ENCODE measurements around the gene POLR3F. TPM values are rescaled to one million over a fixed set of nuclear protein-coding genes. Genes with fewer than 3 reads are reported as not detected.
A peak's percentile ranks its signal among the peaks of the same experiment; 100 is the strongest.

Gene POLR3F
- total and polyA plus RNA-seq, 2 donors, result 9.6 to 12.9 TPM

DNA sequence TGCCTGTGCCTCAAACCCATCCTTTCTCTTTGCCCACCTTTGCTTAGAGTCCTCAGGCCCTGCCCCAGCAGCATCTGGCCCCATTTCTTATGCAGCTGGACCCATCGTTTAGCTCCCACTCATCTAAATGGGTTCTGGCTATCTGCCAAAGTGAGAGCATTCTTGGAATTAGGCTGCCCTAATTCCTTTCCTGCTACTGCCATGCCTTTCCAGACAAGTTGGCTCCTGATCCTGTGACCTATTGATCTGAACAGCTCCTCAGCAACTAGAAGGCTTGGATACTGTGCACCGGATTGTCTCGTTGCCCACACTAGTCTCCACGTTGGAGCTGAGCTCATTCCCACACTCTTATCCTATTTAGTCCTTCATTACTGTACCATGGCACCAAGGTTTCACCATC, 23.3 kb upstream of the POLR3F start:
- Histone ChIP-seq H3K4me1 (ENCODE audit: control insufficient read depth in 2 of 2, insufficient read depth in 2 of 2, low read length in 2 of 2) (no peaks in the 10 kb centered on the region), H3K36me3 (ENCODE audit: control insufficient read depth in 2 of 2, insufficient read depth in 2 of 2, low read length in 1 of 2) (no peaks in the 10 kb centered on the region), H3K9me3 (ENCODE audit: control insufficient read depth in 2 of 2, insufficient read depth in 1 of 2, low read length in 1 of 2) (no peaks in the 10 kb centered on the region), H3K27me3 (ENCODE audit: control insufficient read depth in 2 of 2, insufficient read depth in 1 of 2, low read length in 1 of 2) (no peaks in the 10 kb centered on the region), H3K4me3 (ENCODE audit: low read length in 2 of 2) (no peak overlapping the region), H3K27ac (ENCODE audit: low read depth in 1 of 2, low read length in 1 of 2) (no peak overlapping the region)
- DNase-seq (ENCODE audit: low read depth in 6 of 9, low spot score in 9 of 9), result no peak
- WGBS, result 95% methylated on average over 4 of the region's 4 CpGs

DNA sequence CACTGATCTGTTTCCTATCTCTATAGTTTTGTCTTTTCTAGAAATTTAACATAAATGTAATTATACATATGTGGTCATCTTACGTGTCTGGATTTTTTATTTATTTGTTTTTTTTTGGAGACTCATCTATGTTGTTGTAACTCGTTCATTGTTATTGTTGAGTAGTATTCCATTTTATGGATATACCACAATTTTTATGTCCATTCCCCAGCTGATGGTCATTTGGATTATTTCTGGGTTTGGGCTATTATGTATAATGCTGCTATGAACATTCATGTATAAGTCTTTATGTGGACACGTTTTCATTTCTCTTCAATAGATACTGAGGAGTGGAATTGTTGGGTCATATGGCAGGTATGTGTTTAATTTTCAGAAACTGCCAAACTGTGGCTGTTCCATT, 10.6 kb upstream of the POLR3F start:
- 98% methylated on average over 3 of the region's 3 CpGs for WGBS
- H3K9me3 ChIP-seq (ENCODE audit: control insufficient read depth in 2 of 2, insufficient read depth in 1 of 2, low read length in 1 of 2), result no peaks in the 10 kb centered on the region
- DNase-seq (ENCODE audit: low read depth in 6 of 9, low spot score in 9 of 9), result no peak
- H3K36me3 ChIP-seq (ENCODE audit: control insufficient read depth in 2 of 2, insufficient read depth in 2 of 2, low read length in 1 of 2), result no peaks in the 10 kb centered on the region
- no peaks in the 10 kb centered on the region for H3K4me1 ChIP-seq (ENCODE audit: control insufficient read depth in 2 of 2, insufficient read depth in 2 of 2, low read length in 2 of 2)
- no peak overlapping the region for H3K27ac ChIP-seq (ENCODE audit: low read depth in 1 of 2, low read length in 1 of 2)
- H3K4me3 ChIP-seq (ENCODE audit: low read length in 2 of 2), result no peak overlapping the region
- H3K27me3 ChIP-seq (ENCODE audit: control insufficient read depth in 2 of 2, insufficient read depth in 1 of 2, low read length in 1 of 2), result no peaks in the 10 kb centered on the region

DNA sequence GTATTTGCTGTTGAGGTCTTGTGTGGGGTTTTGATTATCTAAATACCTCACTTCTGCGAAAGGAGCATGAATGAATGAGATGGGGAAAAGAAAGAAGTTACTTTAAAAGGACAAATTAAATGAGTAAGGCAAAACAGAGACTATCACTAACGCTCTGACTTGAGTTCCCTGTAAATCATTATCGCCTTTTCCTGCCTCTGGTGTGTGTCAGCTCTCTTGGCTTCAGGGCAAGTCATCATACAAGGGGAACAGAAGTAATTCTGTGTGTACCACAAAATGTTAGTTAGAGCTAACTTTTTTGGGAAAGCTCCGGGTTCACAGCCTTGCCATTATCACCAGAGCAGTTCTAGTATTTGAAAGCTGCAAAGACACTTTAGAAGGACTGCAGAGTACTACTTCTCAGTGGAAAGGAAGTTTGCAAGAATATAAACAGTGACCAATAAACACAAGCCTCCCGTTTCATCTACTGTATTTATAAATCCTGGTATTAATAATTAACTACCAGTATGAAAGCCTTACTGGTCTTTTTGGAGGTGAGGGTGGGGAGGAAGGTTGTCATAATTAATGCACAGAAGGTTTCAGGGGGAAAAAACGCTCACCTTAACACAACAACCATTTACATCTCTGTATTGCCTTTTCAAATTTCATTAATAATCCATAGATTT, 1.5 kb upstream of the POLR3F start:
- H3K27ac ChIP-seq (ENCODE audit: low read depth in 1 of 2, low read length in 1 of 2), result no peak overlapping the region
- no peak for DNase-seq (ENCODE audit: low read depth in 6 of 9, low spot score in 9 of 9)
- H3K27me3 ChIP-seq (ENCODE audit: control insufficient read depth in 2 of 2, insufficient read depth in 1 of 2, low read length in 1 of 2), result no peaks in the 10 kb centered on the region
- H3K36me3 ChIP-seq (ENCODE audit: control insufficient read depth in 2 of 2, insufficient read depth in 2 of 2, low read length in 1 of 2), result peaks cover 3% of the 10 kb centered on the region in 2 donors
- H3K9me3 ChIP-seq (ENCODE audit: control insufficient read depth in 2 of 2, insufficient read depth in 1 of 2, low read length in 1 of 2), result no peaks in the 10 kb centered on the region
- H3K4me1 ChIP-seq (ENCODE audit: control insufficient read depth in 2 of 2, insufficient read depth in 2 of 2, low read length in 2 of 2), result peaks cover 8 to 9% of the 10 kb centered on the region in 2 donors
- H3K4me3 ChIP-seq (ENCODE audit: low read length in 2 of 2), result no peak overlapping the region
- 80% methylated on average over 6 of the region's 6 CpGs for WGBS

DNA sequence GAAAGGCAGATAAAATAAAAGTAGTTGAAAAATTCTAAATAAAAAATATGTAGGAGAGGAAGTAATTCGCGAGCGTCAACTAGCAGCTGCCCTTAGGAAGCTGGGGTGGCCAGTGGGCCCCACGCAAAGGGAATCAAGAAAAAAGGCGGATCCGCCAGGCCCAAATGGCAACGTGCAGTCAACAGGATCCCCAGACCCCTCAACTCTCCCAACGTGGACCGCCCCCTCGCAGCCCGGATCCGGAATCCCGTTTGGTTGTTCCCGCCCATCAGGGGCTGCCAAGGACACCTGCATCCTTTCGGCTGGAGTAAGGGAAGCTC, 656 bp upstream of the POLR3F start:
- Histone ChIP-seq H3K27ac (ENCODE audit: low read depth in 1 of 2, low read length in 1 of 2) (no peak overlapping the region), H3K4me3 (ENCODE audit: low read length in 2 of 2) (peak overlapping the region; percentile 85 to 98), H3K9me3 (ENCODE audit: control insufficient read depth in 2 of 2, insufficient read depth in 1 of 2, low read length in 1 of 2) (no peaks in the 10 kb centered on the region), H3K27me3 (ENCODE audit: control insufficient read depth in 2 of 2, insufficient read depth in 1 of 2, low read length in 1 of 2) (no peaks in the 10 kb centered on the region), H3K36me3 (ENCODE audit: control insufficient read depth in 2 of 2, insufficient read depth in 2 of 2, low read length in 1 of 2) (peaks cover 3 to 11% of the 10 kb centered on the region in 2 donors), H3K4me1 (ENCODE audit: control insufficient read depth in 2 of 2, insufficient read depth in 2 of 2, low read length in 2 of 2) (peaks cover 8 to 9% of the 10 kb centered on the region in 2 donors)
- under 1% methylated on average over 15 of the region's 15 CpGs for WGBS
- DNase-seq (ENCODE audit: low read depth in 6 of 9, low spot score in 9 of 9), result peak in 1 of 9 donors; percentile 1

DNA sequence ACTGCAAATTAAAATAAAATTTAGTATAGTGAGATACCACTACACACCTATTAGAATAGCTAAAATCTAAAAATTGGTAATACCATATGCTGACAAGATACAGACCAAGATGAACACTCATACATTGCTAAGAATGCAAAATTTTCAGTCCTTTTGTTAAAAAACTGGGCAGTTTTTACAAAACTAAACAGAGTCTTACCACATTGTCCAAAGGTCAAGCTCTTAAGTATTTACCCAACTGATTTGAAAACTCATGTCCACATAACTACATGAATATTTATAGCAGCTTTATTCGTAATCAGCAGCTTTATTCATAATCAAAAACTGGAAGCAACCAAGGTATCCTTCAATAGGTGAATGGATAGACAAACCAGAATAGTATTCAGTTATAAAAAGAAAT, 10.0 kb downstream of the POLR3F start:
- H3K27me3 ChIP-seq (ENCODE audit: control insufficient read depth in 2 of 2, insufficient read depth in 1 of 2, low read length in 1 of 2), result no peaks in the 10 kb centered on the region
- peaks cover 15 to 34% of the 10 kb centered on the region in 2 donors for H3K36me3 ChIP-seq (ENCODE audit: control insufficient read depth in 2 of 2, insufficient read depth in 2 of 2, low read length in 1 of 2)
- H3K4me3 ChIP-seq (ENCODE audit: low read length in 2 of 2), result no peak overlapping the region
- 100% methylated on average over 1 of the region's 1 CpG for WGBS
- no peaks in the 10 kb centered on the region for H3K9me3 ChIP-seq (ENCODE audit: control insufficient read depth in 2 of 2, insufficient read depth in 1 of 2, low read length in 1 of 2)
- no peak overlapping the region for H3K27ac ChIP-seq (ENCODE audit: low read depth in 1 of 2, low read length in 1 of 2)
- no peaks in the 10 kb centered on the region for H3K4me1 ChIP-seq (ENCODE audit: control insufficient read depth in 2 of 2, insufficient read depth in 2 of 2, low read length in 2 of 2)
- no peak for DNase-seq (ENCODE audit: low read depth in 6 of 9, low spot score in 9 of 9)

DNA sequence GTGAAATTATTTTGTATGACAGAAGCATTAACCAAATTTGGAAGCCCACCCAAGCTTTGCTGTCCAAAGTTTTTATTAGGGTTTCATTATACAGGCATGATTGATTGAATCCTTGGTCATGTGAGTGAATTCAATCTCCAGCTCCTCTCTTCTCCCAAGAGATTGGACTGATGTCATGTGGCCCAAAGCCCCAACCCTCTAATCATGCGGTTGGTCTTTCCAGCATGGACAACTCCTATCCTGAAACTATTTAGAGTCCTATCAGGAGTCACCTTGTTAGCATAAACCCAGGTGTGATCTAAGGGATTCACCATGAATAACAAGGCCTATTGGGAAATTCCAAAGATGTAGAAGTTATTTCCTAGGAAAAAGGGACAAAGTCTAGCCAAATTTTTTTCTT, 10.6 kb downstream of the POLR3F start:
- Histone ChIP-seq H3K4me3 (ENCODE audit: low read length in 2 of 2) (no peak overlapping the region), H3K36me3 (ENCODE audit: control insufficient read depth in 2 of 2, insufficient read depth in 2 of 2, low read length in 1 of 2) (peaks cover 21 to 40% of the 10 kb centered on the region in 2 donors), H3K4me1 (ENCODE audit: control insufficient read depth in 2 of 2, insufficient read depth in 2 of 2, low read length in 2 of 2) (no peaks in the 10 kb centered on the region), H3K9me3 (ENCODE audit: control insufficient read depth in 2 of 2, insufficient read depth in 1 of 2, low read length in 1 of 2) (no peaks in the 10 kb centered on the region), H3K27ac (ENCODE audit: low read depth in 1 of 2, low read length in 1 of 2) (no peak overlapping the region), H3K27me3 (ENCODE audit: control insufficient read depth in 2 of 2, insufficient read depth in 1 of 2, low read length in 1 of 2) (no peaks in the 10 kb centered on the region)
- 97% methylated on average over 1 of the region's 1 CpG for WGBS
- DNase-seq (ENCODE audit: low read depth in 6 of 9, low spot score in 9 of 9), result no peak

DNA sequence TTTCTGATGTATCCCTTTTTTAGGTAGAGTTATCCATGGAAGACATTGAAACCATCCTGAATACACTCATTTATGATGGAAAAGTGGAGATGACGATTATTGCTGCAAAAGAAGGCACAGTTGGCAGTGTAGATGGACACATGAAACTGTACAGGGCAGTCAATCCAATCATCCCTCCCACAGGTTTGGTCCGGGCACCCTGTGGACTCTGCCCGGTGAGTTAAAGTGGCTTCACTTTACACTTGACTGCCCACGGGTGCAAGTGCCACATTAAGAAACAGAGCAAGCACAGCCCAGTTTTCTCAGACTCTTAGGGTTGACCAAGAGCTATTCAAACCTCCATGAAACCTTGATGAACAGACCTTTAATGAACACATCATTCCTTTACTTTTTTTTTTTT, 14.4 kb downstream of the POLR3F start:
- no peaks in the 10 kb centered on the region for H3K27me3 ChIP-seq (ENCODE audit: control insufficient read depth in 2 of 2, insufficient read depth in 1 of 2, low read length in 1 of 2)
- WGBS, result 97% methylated on average over 4 of the region's 4 CpGs
- no peak for DNase-seq (ENCODE audit: low read depth in 6 of 9, low spot score in 9 of 9)
- no peaks in the 10 kb centered on the region for H3K4me1 ChIP-seq (ENCODE audit: control insufficient read depth in 2 of 2, insufficient read depth in 2 of 2, low read length in 2 of 2)
- peaks cover 17 to 30% of the 10 kb centered on the region in 2 donors for H3K36me3 ChIP-seq (ENCODE audit: control insufficient read depth in 2 of 2, insufficient read depth in 2 of 2, low read length in 1 of 2)
- H3K4me3 ChIP-seq (ENCODE audit: low read length in 2 of 2), result no peak overlapping the region
- no peak overlapping the region for H3K27ac ChIP-seq (ENCODE audit: low read depth in 1 of 2, low read length in 1 of 2)
- no peaks in the 10 kb centered on the region for H3K9me3 ChIP-seq (ENCODE audit: control insufficient read depth in 2 of 2, insufficient read depth in 1 of 2, low read length in 1 of 2)

DNA sequence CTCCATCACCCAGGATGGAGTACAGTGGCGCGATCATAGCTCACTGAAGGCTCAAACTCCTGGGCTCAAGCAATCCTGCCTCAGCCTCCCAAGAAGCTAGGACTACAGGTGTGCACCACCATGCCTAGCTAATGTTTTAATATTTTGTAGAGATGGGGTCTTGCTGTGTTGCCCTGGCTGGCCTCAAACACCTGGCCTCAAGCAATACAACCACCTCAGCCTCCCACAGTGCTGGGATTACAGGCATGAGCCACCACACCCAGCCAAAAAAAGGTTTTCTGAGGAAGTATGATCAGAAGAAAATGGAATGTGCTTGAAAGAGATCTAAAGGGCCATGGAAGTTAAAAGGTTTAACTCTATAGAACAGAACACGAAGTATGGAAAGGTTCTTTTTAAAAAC, 21.1 kb downstream of the POLR3F start:
- H3K4me1 ChIP-seq (ENCODE audit: control insufficient read depth in 2 of 2, insufficient read depth in 2 of 2, low read length in 2 of 2), result no peaks in the 10 kb centered on the region
- no peaks in the 10 kb centered on the region for H3K27me3 ChIP-seq (ENCODE audit: control insufficient read depth in 2 of 2, insufficient read depth in 1 of 2, low read length in 1 of 2)
- no peak overlapping the region for H3K4me3 ChIP-seq (ENCODE audit: low read length in 2 of 2)
- no peak for DNase-seq (ENCODE audit: low read depth in 6 of 9, low spot score in 9 of 9)
- H3K36me3 ChIP-seq (ENCODE audit: control insufficient read depth in 2 of 2, insufficient read depth in 2 of 2, low read length in 1 of 2), result peaks cover 4 to 17% of the 10 kb centered on the region in 2 donors
- H3K27ac ChIP-seq (ENCODE audit: low read depth in 1 of 2, low read length in 1 of 2), result no peak overlapping the region
- no peaks in the 10 kb centered on the region for H3K9me3 ChIP-seq (ENCODE audit: control insufficient read depth in 2 of 2, insufficient read depth in 1 of 2, low read length in 1 of 2)
- 98% methylated on average over 3 of the region's 3 CpGs for WGBS

DNA sequence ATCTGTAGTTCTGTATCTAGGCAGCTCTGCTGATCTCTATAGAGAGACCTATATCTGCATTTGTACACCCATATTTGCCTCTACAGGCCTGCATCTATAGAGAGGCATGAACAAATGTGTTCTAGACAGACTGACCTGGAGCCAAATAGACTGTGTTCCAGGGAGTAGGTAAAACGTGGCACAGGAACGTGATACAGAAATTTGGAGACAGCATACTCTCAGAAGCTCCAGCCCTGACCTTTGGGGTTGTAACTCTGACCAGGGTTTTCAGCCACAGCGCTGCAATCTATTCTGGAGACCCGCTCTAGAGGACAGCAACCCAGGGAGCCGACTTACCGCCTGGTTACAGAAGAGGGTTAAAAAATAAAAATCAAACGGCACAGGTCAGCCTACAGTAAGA, 28.9 kb downstream of the POLR3F start:
- peak overlapping the region; percentile 79 to 89 for H3K4me3 ChIP-seq (ENCODE audit: low read length in 2 of 2)
- no peak for DNase-seq (ENCODE audit: low read depth in 6 of 9, low spot score in 9 of 9)
- no peaks in the 10 kb centered on the region for H3K9me3 ChIP-seq (ENCODE audit: control insufficient read depth in 2 of 2, insufficient read depth in 1 of 2, low read length in 1 of 2)
- H3K4me1 ChIP-seq (ENCODE audit: control insufficient read depth in 2 of 2, insufficient read depth in 2 of 2, low read length in 2 of 2), result peaks cover 0 to 6% of the 10 kb centered on the region in 2 donors
- WGBS, result 56% methylated on average over 7 of the region's 7 CpGs
- no peak overlapping the region for H3K27ac ChIP-seq (ENCODE audit: low read depth in 1 of 2, low read length in 1 of 2)
- H3K27me3 ChIP-seq (ENCODE audit: control insufficient read depth in 2 of 2, insufficient read depth in 1 of 2, low read length in 1 of 2), result no peaks in the 10 kb centered on the region
- H3K36me3 ChIP-seq (ENCODE audit: control insufficient read depth in 2 of 2, insufficient read depth in 2 of 2, low read length in 1 of 2), result peaks cover 2 to 6% of the 10 kb centered on the region in 2 donors
